GM19438 (cell line): ENCODE data around the gene TNFSF15.
A peak's percentile ranks its signal among the peaks of the same experiment; 100 is the strongest.

Source experiments
- ATAC-seq: cut with Tn5 transposase; IDR thresholded peaks from one replicate; pipeline ENCODE4 v1.9.1; 2021; ENCODE audit warnings: low read depth; ENCODE audit not compliant: unreplicated experiment

Gene TNFSF15

GRCh38 chr9:114805670-114806525 lies at the start of gene TNFSF15:
TSS of gene TNFSF15 (minus strand) at chr9:114806039. CDS start at chr9:114806012, 27 bp downstream.
- peak; percentile 96 for ATAC-seq

GRCh38 chr9:114855488-114855887 lies 49.6 kb upstream of the TNFSF15 start:
- no peak for ATAC-seq

- no peak for ATAC-seq
These were observed 49.0 kb upstream of the TNFSF15 start for GRCh38 chr9:114854736-114855355.

GRCh38 chr9:114853071-114853855 lies 47.4 kb upstream of the TNFSF15 start:
- no peak for ATAC-seq

- ATAC-seq, result no peak
These were observed 46.3 kb upstream of the TNFSF15 start for GRCh38 chr9:114852050-114852594.

- ATAC-seq, result no peak
These were observed 45.5 kb upstream of the TNFSF15 start for GRCh38 chr9:114851306-114851705.

GRCh38 chr9:114850871-114851270 lies 45.0 kb upstream of the TNFSF15 start:
- ATAC-seq, result no peak

GRCh38 chr9:114849450-114849849 lies 43.6 kb upstream of the TNFSF15 start:
- ATAC-seq, result no peak

- no peak for ATAC-seq
These were observed 41.9 kb upstream of the TNFSF15 start for GRCh38 chr9:114847492-114848417.

- no peak for ATAC-seq
These were observed 39.5 kb upstream of the TNFSF15 start for GRCh38 chr9:114845373-114845772.

GRCh38 chr9:114844766-114845165 lies 38.9 kb upstream of the TNFSF15 start:
- no peak for ATAC-seq

- ATAC-seq, result no peak
These were observed 32.1 kb upstream of the TNFSF15 start for GRCh38 chr9:114837923-114838322.

- no peak for ATAC-seq
These were observed 30.9 kb upstream of the TNFSF15 start for GRCh38 chr9:114836769-114837168.

- ATAC-seq, result no peak
These were observed 28.5 kb upstream of the TNFSF15 start for GRCh38 chr9:114834386-114834785.

GRCh38 chr9:114830546-114830945 lies 24.7 kb upstream of the TNFSF15 start:
- no peak for ATAC-seq

- ATAC-seq, result no peak
These were observed 24.0 kb upstream of the TNFSF15 start for GRCh38 chr9:114829574-114830440.

GRCh38 chr9:114828303-114828650 lies 22.4 kb upstream of the TNFSF15 start:
- ATAC-seq, result no peak

GRCh38 chr9:114827641-114828302 lies 21.9 kb upstream of the TNFSF15 start:
- no peak for ATAC-seq
